IPS-18c (cell line): ENCODE measurements around the gene PTGER2.

Source experiments
- H3K4me3 ChIP-seq: 2 replicates; pipeline ENCODE4 v1.7.0; 2013; ENCODE audit warnings: low read depth, mild to moderate bottlenecking, low read length, moderate library complexity; ENCODE audit not compliant: insufficient read depth
- H3K9me3 ChIP-seq: one replicate; pipeline ENCODE4 v1.6.1; 2013; ENCODE audit warnings: mild to moderate bottlenecking, low read length, moderate library complexity; ENCODE audit not compliant: control insufficient read depth, insufficient read depth

Gene PTGER2, protein sequence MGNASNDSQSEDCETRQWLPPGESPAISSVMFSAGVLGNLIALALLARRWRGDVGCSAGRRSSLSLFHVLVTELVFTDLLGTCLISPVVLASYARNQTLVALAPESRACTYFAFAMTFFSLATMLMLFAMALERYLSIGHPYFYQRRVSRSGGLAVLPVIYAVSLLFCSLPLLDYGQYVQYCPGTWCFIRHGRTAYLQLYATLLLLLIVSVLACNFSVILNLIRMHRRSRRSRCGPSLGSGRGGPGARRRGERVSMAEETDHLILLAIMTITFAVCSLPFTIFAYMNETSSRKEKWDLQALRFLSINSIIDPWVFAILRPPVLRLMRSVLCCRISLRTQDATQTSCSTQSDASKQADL

DNA sequence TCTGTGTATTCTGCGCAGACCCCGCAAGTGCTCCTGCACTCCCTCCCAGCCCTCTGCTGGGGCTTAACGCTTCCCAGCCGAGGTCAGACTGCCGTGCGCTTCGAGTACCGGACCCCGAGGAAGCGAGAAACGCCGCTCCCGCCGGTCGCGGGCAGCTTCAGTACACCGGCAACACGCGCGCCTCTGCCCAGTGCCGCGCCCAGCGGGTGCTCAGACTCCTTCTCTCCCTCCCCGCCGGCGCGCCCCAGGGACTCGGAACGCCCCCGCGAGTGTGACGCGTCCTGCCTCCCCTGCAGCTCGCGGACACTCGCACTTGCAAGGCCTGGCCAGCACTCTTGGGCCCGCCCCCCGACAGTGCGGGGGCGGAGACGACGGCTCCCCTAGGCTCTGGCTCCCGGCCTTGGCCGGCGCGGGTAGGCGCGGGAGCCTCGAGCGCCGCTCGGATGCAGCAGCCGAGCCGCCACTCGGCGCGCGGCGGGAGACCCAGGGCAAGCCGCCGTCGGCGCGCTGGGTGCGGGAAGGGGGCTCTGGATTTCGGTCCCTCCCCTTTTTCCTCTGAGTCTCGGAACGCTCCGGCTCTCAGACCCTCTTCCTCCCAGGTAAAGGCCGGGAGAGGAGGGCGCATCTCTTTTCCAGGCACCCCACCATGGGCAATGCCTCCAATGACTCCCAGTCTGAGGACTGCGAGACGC is at the start of gene PTGER2:
PTGER2 (plus strand) TSS at position 410 of the 692 bp plus-strand sequence; CDS start at position 647, 237 bp downstream.
- Histone ChIP-seq H3K9me3 (no peaks in the 10 kb centered on the region), H3K4me3 (peak within 1 kb of the TSS; percentile 34)

DNA sequence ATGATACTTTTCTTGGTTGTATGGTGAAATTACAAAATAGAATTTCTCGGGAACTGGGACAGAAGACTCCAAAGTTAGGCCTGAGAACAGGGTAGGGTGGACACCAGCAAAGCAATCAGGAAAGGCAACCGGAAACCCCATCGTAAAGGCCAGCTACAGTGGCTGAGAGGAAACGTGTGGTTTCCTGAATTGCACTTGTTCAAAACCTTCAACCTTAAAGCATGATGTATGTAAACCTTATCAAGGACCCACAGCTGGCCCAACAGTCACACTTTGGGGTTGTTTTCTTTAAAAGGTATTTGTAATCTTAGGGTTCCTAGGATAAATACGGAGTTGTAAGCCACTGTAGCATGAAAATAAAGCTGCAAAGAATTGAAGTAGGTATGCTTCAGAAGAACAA is 48.9 kb upstream of the PTGER2 start:
- no peak overlapping the region for H3K4me3 ChIP-seq
- no peaks in the 10 kb centered on the region for H3K9me3 ChIP-seq

DNA sequence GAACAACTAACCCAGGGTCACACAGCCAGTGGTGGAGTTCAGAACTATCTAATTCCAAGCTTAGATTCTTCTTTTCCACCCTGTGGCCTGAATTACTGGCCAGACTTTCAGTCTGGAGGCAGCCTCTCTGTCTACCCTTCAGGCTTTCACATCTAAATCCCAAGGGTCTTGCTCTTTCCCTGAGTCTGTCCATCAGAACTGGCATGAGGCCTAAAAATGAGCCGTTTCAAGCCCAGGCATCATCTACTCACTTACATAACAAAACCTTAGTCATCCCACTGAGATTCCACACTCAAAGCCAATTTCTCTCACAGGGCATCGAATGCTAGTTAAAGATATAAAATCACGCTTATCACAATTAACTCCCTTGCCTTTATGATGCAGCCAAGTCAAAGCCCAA is 47.9 kb upstream of the PTGER2 start:
- no peaks in the 10 kb centered on the region for H3K9me3 ChIP-seq

DNA sequence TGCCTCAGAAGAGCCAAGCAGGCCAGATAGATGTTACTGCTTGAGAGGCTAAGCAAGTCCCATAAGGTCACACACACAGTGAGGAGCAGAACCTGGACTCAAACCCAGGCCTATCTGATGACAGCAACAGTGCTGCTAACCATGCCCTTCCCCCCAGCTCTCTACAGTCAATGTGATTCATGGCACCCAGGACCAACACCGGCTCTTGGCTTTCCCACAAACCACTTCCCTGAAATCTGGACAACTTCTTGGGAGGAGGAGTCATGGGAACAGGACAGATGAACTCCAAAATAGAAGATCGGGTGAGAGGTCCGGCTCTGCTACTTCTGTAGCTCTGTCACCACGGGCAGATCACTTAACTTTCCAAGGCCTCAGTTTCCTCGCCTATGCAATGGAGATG is 47.3 kb upstream of the PTGER2 start:
- Histone ChIP-seq H3K4me3 (no peak overlapping the region), H3K9me3 (no peaks in the 10 kb centered on the region)

More for the DNA sequence above, 47.9 kb upstream of the PTGER2 start:
- no peak overlapping the region for H3K4me3 ChIP-seq

DNA sequence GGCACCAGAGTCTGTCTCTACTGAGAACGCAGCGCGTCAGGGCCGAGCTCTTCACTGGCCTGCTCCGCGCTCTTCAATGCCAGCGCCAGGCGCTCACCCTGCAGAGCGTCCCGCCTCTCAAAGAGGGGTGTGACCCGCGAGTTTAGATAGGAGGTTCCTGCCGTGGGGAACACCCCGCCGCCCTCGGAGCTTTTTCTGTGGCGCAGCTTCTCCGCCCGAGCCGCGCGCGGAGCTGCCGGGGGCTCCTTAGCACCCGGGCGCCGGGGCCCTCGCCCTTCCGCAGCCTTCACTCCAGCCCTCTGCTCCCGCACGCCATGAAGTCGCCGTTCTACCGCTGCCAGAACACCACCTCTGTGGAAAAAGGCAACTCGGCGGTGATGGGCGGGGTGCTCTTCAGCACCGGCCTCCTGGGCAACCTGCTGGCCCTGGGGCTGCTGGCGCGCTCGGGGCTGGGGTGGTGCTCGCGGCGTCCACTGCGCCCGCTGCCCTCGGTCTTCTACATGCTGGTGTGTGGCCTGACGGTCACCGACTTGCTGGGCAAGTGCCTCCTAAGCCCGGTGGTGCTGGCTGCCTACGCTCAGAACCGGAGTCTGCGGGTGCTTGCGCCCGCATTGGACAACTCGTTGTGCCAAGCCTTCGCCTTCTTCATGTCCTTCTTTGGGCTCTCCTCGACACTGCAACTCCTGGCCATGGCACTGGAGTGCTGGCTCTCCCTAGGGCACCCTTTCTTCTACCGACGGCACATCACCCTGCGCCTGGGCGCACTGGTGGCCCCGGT is 46.4 kb upstream of the PTGER2 start, which contains the start of gene PTGDR:
PTGDR (plus strand) TSS at position 198 of the 778 bp plus-strand sequence; CDS start at position 315, 117 bp downstream.
- Histone ChIP-seq H3K9me3 (no peaks in the 10 kb centered on the region), H3K4me3 (peak within 1 kb of the TSS; percentile 64)

DNA sequence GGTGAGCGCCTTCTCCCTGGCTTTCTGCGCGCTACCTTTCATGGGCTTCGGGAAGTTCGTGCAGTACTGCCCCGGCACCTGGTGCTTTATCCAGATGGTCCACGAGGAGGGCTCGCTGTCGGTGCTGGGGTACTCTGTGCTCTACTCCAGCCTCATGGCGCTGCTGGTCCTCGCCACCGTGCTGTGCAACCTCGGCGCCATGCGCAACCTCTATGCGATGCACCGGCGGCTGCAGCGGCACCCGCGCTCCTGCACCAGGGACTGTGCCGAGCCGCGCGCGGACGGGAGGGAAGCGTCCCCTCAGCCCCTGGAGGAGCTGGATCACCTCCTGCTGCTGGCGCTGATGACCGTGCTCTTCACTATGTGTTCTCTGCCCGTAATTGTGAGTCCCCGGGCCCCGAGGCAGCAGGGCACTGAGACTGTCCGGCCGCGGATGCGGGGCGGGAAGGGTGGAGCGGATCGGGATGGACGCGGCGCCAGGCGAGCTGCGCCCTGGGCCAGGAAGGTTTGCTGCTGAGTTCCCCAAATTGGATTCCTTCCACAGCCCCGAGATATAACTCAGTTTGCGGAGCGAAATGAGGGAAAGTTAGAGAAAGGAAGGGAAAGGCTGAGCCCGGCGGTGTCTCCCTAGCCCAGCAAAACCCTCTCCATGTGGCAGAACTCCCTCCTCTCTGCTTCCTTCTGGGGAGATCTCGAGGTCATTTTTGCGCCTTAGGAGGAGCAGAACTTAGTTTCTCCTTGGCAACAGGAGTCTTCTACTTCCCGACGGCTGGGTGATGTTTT is 45.6 kb upstream of the PTGER2 start:
- Histone ChIP-seq H3K4me3 (peak overlapping the region; percentile 64), H3K9me3 (no peaks in the 10 kb centered on the region)

DNA sequence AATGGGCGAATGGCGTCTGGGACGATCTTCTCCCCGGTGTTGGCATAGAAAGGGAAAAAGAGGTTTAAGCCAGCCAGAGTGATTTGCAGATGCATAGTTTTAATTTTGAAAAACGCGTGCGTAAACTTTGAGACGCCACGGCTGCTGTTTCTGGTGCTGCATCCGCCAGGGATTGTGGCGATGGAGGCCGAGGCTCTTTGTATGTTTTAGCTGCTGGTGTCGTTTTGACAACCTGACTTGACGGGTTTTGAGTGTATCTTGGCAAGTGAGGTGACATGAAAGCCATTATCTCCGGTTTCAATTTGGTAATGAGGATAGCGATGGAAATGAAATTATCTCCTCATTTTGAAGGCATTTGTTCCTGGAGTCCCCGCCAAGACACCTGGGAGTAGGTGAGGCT is 45.0 kb upstream of the PTGER2 start:
- Histone ChIP-seq H3K9me3 (no peaks in the 10 kb centered on the region), H3K4me3 (peak overlapping the region; percentile 64)

DNA sequence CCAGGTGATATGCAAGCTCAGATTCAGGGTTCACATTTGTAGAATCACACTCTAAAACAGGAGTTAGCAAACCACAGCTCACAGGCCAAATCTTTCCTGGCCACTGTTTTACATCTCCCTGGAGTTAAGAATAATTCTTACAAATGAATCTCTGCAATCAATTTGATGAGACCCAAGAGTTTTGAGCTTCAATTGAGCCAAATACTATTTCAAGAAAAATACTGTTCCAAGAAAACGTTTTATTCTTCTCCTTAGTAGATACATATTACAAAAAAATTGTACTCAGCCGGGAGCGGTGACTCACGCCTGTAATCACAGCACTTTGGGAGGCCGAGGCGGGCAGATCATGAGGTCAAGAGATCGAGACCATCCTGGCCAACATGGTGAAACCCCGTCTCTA is 44.1 kb upstream of the PTGER2 start:
- Histone ChIP-seq H3K4me3 (no peak overlapping the region), H3K9me3 (no peaks in the 10 kb centered on the region)

DNA sequence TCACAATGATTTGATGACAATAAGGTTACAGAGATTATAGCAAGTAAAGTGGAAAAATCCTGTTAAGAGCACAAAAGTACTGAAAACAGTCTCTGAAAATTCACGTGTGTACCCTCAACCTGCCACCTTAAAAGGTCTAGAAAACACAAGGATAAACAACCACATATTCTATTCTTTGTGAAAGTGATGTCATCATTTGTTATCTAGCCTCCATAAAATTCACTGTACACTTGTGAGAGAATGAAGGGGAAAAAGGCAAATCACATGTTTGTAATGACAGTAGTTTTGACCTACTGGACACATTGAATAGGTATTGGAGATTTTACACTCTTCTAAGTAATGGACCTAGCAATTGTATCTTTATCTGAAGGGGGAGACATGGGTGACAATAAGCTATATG is 42.6 kb upstream of the PTGER2 start:
- no peak overlapping the region for H3K4me3 ChIP-seq
- H3K9me3 ChIP-seq: no peaks in the 10 kb centered on the region

DNA sequence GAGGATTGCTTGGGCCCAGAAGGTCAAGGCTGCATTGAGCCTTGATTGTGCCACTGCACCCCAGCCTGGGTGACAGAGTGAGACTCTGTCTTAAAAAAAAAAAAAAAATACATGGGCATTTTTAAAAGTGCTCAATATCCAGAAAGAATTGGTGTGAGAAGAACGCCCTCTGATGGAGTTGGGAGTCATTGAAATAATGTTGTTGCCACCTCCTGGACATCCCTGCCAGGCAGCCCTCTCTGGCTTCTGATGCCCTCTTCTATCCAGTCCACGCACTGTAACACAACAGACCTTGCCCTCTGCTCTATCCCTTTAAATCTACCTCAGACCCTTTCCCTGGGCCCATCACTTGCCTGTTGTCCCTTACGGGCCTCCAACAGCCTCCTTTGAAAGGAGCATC is 41.7 kb upstream of the PTGER2 start:
- Histone ChIP-seq H3K4me3 (no peak overlapping the region), H3K9me3 (no peaks in the 10 kb centered on the region)

DNA sequence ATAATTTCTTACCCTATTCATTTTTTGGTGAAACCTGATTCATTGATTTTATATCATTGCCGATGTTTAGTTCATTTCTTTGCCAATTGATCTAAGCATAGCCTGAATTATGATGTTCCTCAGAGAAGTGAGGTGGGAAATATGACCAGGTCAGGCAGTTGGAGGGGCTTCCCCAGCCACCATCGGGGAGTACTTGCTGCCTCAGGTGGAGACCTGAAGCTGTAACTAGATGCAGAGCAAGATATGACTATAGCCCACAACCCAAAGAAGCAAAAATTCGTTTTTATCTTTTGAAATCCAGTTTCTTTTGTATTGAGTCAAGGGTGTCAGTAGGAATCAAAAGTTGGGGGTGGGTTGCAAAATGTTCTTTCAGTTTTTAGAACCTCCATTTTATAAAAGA is 38.7 kb upstream of the PTGER2 start:
- H3K4me3 ChIP-seq: no peak overlapping the region
- no peaks in the 10 kb centered on the region for H3K9me3 ChIP-seq

DNA sequence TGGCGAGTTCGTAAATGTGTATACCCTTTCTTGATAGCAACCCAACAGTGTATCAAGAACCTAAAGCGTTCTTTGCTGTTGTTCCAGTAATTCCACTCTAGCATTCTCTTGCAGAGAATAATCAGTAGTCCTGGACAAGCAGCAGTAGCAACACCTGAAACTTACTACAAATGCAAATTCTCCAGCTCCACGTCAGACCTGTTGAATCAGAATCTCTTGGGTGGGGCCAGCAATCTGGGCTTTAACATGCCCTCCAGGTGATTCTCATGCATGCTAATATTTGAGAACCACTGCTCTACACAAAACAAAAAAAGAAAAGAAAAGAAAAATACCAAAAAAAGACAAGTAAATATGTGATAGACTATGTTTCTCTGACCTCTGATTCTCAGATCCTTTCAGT is 36.6 kb upstream of the PTGER2 start:
- H3K9me3 ChIP-seq: no peaks in the 10 kb centered on the region
- H3K4me3 ChIP-seq: no peak overlapping the region

DNA sequence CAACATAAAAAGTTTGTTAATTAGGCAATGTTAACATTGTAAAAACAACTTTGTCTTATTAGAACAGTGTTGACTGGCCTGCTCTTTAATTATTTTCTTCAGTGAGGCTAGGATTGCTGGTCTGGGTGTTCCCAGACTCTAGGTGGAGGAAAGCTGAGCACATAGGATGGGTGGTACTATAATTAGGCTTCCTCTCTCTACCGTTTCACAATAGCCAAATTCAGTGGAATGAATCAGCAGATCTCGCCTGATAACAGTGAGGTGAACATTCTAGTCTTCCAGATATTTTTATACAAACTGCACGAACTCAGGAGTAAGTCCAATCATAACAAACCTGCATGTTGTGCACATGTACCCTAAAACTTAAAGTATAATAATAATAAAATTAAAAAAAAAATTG is 34.7 kb upstream of the PTGER2 start:
- Histone ChIP-seq H3K4me3 (no peak overlapping the region), H3K9me3 (no peaks in the 10 kb centered on the region)

DNA sequence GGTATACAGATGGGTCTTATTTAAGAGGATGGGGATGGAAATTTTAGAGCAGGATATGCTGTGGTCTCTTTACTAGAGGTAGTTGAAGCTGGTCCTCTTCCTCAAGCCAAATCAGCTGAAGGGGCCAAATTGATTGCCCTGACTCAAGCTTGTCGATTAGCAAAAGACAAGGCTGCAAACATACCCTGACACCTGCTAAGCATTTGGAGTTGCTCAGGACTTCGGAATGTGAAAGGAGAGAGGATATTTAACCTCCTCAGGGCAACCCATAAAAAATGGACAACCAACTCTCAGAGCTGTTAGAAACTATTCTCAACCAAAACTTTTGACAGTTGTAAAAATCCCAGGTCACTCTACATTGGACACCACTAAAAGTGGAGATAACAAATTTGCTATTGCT is 31.0 kb upstream of the PTGER2 start:
- H3K4me3 ChIP-seq: no peak overlapping the region

DNA sequence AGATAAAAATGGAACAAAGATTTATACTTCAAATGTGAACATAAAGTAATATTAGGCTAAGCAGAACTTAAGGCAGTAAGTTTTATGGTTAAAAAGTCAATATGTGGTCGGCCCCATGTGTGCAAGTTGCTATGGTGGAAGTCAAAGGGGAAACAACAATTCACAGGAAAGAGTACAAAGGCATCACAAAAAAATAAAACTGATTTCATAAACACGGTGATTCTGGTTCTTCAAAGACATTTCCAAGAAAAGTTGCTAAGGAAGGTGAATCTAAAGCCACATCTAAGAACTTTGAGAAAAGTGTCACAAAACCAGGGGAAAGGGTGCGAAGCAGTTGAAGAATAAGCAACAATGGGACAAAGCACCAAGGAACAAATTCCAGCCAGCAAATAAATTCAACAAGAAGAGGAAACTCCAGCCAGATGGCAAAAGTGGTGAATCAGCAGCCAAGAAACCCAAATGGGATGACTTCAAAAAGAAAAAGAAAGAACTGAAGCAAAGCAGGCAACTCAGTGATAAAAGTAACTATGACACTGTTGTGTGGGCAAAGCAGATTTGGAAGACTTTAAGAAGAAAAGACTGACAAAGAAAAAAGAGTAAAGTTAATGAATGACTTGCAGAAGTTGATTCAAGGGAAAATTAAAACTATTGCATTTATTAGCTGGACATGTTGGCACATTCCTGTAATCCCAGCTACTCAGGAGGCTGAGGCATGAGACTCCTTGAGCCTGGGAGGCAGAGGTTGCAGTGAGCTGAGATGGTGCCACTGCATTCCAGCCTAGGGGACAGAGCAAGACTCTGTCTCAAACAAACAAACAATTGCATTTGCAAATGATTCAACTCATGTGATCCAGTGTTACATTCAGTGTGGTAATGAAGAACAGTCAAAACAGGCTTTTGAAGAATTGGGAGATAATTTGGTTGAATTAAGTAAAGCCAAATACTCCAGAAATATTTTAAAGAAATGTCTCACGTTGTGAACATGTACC is 27.2 kb upstream of the PTGER2 start:
- H3K9me3 ChIP-seq: no peaks in the 10 kb centered on the region
- H3K4me3 ChIP-seq: no peak overlapping the region

More for the DNA sequence above, 31.0 kb upstream of the PTGER2 start:
- H3K9me3 ChIP-seq: no peaks in the 10 kb centered on the region

DNA sequence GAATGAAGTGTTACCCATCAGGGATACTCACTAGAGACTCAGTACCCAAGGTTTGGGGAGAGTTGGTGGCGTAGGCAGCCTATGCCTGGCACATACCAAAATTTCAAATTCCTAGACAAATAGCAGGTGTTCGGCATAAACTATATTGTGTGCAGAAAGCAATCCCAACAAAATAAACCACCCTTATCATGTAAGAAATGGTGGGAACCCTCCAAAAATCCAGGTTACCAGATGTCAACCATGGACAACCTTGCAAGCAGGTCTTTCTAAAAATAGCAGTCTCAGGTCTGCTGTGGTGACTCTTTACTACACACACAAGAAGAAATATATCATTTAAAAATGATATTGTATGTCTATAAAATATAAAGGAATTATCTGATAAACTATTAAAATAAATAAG is 17.7 kb upstream of the PTGER2 start:
- no peak overlapping the region for H3K4me3 ChIP-seq
- no peaks in the 10 kb centered on the region for H3K9me3 ChIP-seq
